GM12878 (cell line): ENCODE data around the gene HMG20B.

Experiments
- RB1 ChIP-seq: fragments of 450-650 bp; formaldehyde crosslinking; IDR thresholded peaks from 2 replicates; pipeline ENCODE4 v1.6.1; 2017; ENCODE audit warnings: mild to moderate bottlenecking, borderline replicate concordance
- SIN3A ChIP-seq: IDR thresholded peaks from 2 replicates; pipeline ENCODE4 v1.6.1; 2012; ENCODE audit warnings: low read depth, low read length, improper control_type of control experiment
- SIX5 ChIP-seq: IDR thresholded peaks from 2 replicates; pipeline ENCODE4 v1.6.1; 2011; ENCODE audit warnings: mild to moderate bottlenecking, low read depth, low read length, moderate library complexity; ENCODE audit not compliant: severe bottlenecking
- SMARCA5 ChIP-seq: fragments of 450-650 bp; IDR thresholded peaks from 2 replicates; pipeline ENCODE4 v1.6.1; 2017; ENCODE audit warnings: mild to moderate bottlenecking
- STAT1 ChIP-seq: fragments of 450-650 bp; conservative IDR thresholded peaks from 2 replicates; pipeline ENCODE4 v1.6.1; 2014; ENCODE audit warnings: antibody characterized with exemption, mild to moderate bottlenecking
- TAF1 ChIP-seq: IDR thresholded peaks from 2 replicates; pipeline ENCODE4 v1.6.1; 2011; ENCODE audit warnings: mild to moderate bottlenecking, low read depth, low read length, borderline replicate concordance
- TARDBP ChIP-seq: IDR thresholded peaks from 2 replicates; pipeline ENCODE4 v1.6.1; 2016; ENCODE audit warnings: borderline replicate concordance
- ZNF217 ChIP-seq: fragments of 450-650 bp; IDR thresholded peaks from 2 replicates; pipeline ENCODE4 v1.6.1; 2017; ENCODE audit warnings: antibody characterized with exemption, mild to moderate bottlenecking
- ZSCAN29 ChIP-seq: fragments of 450-650 bp; IDR thresholded peaks from 2 replicates; pipeline ENCODE4 v1.6.1; 2017; ENCODE audit warnings: mild to moderate bottlenecking, moderate library complexity
- TF ChIP-seq, protein P1 (sequence below), 3 experiments: IDR thresholded peaks in 2 of 3; conservative IDR thresholded peaks in 1 of 3; 2 replicates each; pipeline ENCODE4 v1.5.1; 2011; ENCODE audit warnings: low read depth in 3 of 3, low read length in 3 of 3, mild to moderate bottlenecking in 3 of 3, control low read depth in 2 of 3, moderate library complexity in 2 of 3, inconsistent platforms in 1 of 3, mixed read lengths in 1 of 3; ENCODE audit not compliant: control insufficient read depth in 2 of 3, insufficient read depth in 1 of 3; ENCODE audit errors: extremely low read depth in 1 of 3
- TF ChIP-seq, protein P2 (sequence below): fragments of 450-650 bp; IDR thresholded peaks from 2 replicates; pipeline ENCODE4 v1.6.1; 2016; ENCODE audit warnings: mild to moderate bottlenecking
- TF ChIP-seq, protein P3 (sequence below): IDR thresholded peaks from 2 replicates; pipeline ENCODE4 v1.6.1; 2012; ENCODE audit warnings: low read depth, low read length, improper control_type of control experiment

DNA sequence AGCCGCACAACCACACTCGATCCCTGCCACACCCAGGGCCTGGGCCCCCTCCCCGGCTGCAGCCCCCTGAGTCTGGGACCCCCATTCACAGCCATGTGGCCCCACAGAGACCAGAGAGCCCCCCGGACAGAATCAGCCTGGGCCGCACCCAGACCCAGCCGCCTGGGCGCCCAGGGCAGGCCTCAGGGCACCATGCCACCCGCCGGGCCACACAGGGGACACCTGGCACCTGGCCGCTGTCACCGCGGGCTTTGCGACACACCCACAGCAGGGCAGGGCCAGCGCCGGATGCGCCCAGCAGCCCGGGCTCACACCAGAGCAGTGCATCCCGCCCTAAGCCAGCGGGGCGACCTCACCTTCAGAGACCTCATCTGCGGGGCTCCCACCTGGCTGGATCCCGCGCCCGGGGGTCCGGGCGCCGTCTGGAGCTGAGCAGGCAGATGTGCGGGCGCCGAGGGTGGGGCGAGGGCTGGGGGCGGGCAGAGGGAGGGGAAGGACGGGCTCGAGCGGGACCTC is 33.5 kb downstream of the HMG20B start:
- no peak for TF ChIP-seq ZNF217
- no peak for TF ChIP-seq SIX5
- TF ChIP-seq, protein P1, sequence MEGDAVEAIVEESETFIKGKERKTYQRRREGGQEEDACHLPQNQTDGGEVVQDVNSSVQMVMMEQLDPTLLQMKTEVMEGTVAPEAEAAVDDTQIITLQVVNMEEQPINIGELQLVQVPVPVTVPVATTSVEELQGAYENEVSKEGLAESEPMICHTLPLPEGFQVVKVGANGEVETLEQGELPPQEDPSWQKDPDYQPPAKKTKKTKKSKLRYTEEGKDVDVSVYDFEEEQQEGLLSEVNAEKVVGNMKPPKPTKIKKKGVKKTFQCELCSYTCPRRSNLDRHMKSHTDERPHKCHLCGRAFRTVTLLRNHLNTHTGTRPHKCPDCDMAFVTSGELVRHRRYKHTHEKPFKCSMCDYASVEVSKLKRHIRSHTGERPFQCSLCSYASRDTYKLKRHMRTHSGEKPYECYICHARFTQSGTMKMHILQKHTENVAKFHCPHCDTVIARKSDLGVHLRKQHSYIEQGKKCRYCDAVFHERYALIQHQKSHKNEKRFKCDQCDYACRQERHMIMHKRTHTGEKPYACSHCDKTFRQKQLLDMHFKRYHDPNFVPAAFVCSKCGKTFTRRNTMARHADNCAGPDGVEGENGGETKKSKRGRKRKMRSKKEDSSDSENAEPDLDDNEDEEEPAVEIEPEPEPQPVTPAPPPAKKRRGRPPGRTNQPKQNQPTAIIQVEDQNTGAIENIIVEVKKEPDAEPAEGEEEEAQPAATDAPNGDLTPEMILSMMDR (IDR thresholded peaks at IDR 0.05 in 2 of 3, conservative IDR thresholded peaks at IDR 0.05 in 1 of 3; ENCODE audit: control insufficient read depth in 2 of 3, extremely low read depth in 1 of 3, insufficient read depth in 1 of 3, low read depth in 3 of 3, low read length in 3 of 3) = no peak
- TF ChIP-seq STAT1 = no peak
- no peak for TF ChIP-seq TARDBP
- TF ChIP-seq, protein P2, sequence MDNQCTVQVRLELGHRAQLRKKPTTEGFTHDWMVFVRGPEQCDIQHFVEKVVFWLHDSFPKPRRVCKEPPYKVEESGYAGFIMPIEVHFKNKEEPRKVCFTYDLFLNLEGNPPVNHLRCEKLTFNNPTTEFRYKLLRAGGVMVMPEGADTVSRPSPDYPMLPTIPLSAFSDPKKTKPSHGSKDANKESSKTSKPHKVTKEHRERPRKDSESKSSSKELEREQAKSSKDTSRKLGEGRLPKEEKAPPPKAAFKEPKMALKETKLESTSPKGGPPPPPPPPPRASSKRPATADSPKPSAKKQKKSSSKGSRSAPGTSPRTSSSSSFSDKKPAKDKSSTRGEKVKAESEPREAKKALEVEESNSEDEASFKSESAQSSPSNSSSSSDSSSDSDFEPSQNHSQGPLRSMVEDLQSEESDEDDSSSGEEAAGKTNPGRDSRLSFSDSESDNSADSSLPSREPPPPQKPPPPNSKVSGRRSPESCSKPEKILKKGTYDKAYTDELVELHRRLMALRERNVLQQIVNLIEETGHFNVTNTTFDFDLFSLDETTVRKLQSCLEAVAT = no peak
- TF ChIP-seq, protein P3, sequence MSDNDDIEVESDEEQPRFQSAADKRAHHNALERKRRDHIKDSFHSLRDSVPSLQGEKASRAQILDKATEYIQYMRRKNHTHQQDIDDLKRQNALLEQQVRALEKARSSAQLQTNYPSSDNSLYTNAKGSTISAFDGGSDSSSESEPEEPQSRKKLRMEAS = no peak
- no peak for TF ChIP-seq RB1
- TF ChIP-seq TAF1 = no peak
- no peak for TF ChIP-seq ZSCAN29
- no peak for TF ChIP-seq SMARCA5
- TF ChIP-seq SIN3A = no peak
